NCI-H187 (cell line): Measurements from ENCODE around the gene KCNK6.

Experiments
- DNase-seq, 2 experiments: peaks; one replicate each; lab custom pipeline; 2025; lab: John Stamatoyannopoulos, UW

KCNK6 gene

GRCh38 chr19:38298821-38299680 lies 20.6 kb upstream of the KCNK6 start:
- no peak for DNase-seq

GRCh38 chr19:38303517-38304351 lies 15.9 kb upstream of the KCNK6 start, which contains the start of gene C19orf33:
Gene C19orf33, plus strand, starts transcription at chr19:38304251. Its CDS starts 11 bp downstream, at chr19:38304262.
- no peak for DNase-seq

DNA sequence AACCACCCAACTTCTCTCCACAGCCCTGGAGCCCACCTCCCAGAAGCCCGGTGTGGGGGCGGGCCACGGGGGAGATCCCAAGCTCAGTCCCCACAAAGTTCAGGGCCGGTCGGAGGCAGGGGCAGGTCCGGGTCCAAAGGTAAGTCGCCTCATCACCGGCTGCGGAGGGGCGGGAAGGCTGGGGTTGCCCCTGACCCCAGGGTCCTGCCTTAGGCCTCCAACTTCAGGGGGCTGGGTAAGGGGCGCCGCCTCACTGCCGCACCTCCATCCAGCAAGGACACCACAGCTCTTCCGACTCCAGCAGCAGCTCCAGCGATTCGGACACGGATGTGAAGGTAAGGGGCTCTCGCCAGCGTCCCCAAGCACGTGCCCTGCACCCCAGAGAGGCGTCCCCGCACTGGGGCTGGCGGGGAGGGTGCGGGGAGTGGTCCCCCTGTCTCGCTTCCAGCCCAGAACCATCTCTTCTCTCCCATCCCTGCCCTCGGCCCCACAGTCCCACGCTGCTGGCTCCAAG lies 15.2 kb upstream of the KCNK6 start:
- DNase-seq, result no peak

DNA sequence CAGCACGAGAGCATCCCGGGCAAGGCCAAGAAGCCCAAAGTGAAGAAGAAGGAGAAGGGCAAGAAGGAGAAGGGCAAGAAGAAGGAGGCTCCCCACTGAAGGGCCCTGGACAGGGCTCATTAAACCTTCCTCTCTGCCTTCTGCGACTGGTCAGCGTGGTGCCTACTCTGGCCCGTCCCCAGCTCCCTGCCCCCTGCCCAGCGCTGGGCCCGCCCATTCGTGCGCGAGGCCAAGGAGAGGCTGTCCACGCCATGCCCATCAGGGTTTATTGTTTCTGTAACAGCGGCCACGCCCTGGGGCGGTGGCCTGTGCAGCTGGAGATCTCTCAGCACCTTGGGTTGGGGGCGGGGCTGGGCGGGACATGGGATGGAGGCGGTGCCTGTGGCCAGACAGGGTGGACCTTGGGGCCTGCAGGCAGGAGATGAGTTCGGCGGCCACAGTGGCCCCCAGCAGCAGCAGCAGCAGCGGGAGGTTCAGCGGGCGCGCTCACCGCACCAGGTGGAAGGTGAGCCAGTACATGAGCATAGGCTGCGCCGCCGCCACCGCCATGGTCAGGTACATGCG lies 14.7 kb upstream of the KCNK6 start:
- DNase-seq, result peak; percentile 61 to 73

DNA sequence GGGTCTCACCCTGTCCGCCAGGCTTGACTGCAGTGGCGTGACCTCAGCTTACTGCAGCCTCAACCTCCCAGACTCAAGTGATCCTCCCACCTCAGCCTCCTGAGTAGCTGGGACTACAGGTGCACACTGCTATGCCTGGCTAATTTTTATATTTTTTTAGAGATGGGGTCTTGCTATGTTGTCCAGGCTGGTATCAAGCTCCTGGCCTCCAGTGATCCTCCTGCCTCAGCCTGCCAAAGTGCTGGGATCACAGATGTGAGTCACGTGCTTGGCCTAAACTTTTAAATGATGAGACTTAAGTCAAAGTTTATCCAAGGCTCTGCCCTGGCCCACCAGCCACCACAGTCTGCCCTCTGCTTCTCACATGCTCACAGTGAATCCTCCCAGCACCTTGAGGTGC lies 13.4 kb upstream of the KCNK6 start:
- DNase-seq, result no peak

GRCh38 chr19:38307076-38307475 lies 12.6 kb upstream of the KCNK6 start:
- no peak for DNase-seq

DNA sequence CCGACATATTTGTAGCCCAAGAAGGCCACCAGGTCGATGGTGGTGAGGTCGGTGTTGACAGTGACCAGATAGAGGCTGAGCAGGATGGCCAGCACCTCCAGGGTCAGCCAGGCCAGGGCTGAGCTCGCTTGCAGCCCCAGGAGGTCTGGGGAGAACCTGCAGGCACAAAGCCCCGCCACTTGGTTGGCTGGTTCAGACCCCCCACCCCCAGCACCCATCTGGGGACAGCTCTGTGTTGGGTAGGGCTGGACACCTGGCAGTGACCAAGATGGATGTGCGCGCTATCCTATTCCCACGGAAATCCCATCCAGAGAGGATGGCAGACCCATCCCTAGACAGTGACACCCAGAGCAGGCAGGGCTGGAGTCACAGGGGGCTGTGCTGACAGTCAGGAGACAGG lies 12.0 kb upstream of the KCNK6 start:
- no peak for DNase-seq

- no peak for DNase-seq
Observed at GRCh38 chr19:38308006-38308766, 11.5 kb upstream of the KCNK6 start.

- DNase-seq, result no peak
Observed at GRCh38 chr19:38308926-38309614, 10.6 kb upstream of the KCNK6 start.

DNA sequence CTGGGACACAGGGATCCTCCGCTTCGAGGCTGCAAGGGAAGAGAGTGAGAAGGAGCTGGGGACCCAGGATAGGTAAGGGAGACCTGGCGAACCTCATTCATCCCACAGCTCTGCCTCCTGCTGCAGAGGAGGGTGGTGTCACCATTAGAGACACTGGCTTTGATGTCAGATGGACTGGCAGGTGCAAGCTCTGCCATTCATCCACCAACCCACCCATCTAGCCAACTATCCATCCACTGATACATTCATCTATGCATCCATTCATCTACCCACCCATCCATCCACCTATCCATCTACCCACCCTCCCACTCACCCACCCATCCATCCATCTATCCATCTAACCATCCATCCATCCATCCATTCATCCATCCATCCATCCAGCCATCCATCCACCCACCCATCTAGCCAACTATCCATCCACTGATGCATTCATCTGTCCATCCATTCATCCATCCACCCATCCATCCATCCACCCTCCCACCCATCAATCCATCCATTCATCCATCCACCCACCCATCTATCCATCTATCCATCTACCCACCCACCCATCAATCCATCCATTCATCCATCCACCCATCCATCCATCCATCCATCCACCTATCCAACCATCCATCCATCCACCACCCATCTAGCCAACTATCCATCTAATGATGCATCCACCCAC lies 9.9 kb upstream of the KCNK6 start:
- no peak for DNase-seq

DNA sequence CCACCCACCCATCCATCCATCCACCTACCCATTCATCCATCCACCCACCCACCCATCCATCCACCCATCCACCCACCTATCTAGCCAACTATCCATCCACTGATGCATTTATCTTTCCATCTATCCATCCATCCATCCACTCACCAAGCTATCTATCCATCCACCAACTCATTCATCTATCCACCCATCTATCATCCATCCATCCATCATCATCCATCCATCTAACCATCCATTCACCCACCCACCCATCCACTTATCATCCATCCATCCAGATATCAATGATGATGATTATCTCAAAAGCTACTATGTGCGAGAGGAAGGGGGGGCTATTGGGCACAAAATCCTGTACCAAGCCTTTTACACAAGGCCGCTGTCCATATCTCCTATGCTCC lies 9.4 kb upstream of the KCNK6 start:
- no peak for DNase-seq

- DNase-seq, result no peak
Observed at GRCh38 chr19:38310986-38311385, 8.7 kb upstream of the KCNK6 start.

- peak; percentile 90 to 99 for DNase-seq
Observed at GRCh38 chr19:38315657-38316476, 3.8 kb upstream of the KCNK6 start, which contains the start of gene YIF1B. Gene YIF1B, minus strand, starts transcription at chr19:38315947. Its CDS starts 30 bp downstream, at chr19:38315917.

- DNase-seq, result no peak
Observed at GRCh38 chr19:38316477-38317067, 3.1 kb upstream of the KCNK6 start.

DNA sequence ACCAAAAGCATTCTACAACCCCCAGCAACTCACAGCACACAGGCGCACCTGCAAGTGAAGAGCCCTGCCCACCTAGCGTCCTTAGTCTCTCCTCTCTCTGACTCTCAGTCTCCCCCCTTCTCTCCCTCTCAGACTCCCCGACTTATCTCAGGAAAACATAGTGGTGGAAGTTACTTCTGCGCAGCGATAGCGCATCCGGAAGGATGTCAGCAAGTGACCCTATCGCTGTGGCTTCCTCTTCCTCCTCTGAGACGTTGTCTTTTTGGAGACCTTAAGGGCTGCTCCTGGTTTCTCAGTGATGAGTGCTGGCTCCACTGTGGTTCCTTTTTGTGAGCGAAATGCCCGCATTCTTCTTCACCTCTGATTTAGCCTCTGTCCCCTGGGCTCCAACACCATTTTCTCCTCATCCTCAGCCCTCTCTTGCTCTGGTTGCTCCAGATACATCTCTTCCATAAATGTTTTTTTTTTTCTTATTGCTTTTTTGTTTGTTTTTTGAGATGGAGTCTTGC lies 2.5 kb upstream of the KCNK6 start:
- DNase-seq, result no peak

- no peak for DNase-seq
Observed at GRCh38 chr19:38318660-38319059, 985 bp upstream of the KCNK6 start.

DNA sequence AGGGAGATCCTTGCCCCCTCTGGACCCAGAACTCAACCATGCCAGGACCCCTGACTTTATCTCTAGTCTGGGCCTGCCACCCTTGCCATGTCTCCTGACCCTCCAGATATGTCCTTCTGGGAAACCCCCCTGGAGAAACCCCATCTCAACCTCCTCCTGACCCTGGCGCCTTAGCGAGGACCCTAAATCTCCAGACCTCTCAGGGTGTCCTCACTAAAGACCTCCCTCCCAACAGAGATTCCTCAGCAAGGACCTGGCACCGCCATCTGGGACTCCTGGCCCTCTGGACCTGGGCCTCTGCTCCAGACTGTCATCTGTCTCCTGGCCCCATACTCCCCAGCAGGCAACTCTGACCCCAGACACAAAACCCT lies 1.3 kb downstream of the KCNK6 start:
- DNase-seq, result no peak

- no peak for DNase-seq
Observed at GRCh38 chr19:38321646-38322196, 2.1 kb downstream of the KCNK6 start.

DNA sequence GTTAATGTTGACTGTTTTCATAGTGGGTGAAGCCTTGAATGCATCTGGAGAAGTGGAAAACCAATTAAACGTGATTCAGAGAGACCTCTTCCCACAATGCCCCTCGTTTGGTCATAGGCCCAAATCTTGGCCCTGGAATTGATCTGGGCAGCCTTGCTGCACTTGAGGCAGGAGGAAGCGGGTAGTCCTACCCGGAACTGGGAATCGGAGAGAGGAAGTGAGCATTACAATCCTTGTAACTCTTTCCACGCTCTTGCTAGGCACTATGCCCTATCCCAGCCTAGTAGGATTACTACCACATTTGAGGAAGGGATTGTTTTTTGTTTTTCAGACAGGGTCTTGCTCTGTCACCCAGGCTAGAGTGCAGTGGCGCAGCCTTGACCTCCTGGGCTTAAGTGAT lies 3.6 kb downstream of the KCNK6 start:
- DNase-seq, result no peak
